Stromal cell of bone marrow (primary cell): ENCODE data around the gene INPPL1.
A peak's percentile ranks its signal among the peaks of the same experiment; 100 is the strongest.
"Not testable (repeated sequence)": the region's sequence is repeated elsewhere in the genome, so short reads cannot be mapped to it uniquely, and the experiment has no call there.

Source experiments
- DNase-seq: peaks from one replicate; pipeline ENCODE4 v3.0.0-alpha.2; 2012; ENCODE audit warnings: low read depth

Gene INPPL1, protein sequence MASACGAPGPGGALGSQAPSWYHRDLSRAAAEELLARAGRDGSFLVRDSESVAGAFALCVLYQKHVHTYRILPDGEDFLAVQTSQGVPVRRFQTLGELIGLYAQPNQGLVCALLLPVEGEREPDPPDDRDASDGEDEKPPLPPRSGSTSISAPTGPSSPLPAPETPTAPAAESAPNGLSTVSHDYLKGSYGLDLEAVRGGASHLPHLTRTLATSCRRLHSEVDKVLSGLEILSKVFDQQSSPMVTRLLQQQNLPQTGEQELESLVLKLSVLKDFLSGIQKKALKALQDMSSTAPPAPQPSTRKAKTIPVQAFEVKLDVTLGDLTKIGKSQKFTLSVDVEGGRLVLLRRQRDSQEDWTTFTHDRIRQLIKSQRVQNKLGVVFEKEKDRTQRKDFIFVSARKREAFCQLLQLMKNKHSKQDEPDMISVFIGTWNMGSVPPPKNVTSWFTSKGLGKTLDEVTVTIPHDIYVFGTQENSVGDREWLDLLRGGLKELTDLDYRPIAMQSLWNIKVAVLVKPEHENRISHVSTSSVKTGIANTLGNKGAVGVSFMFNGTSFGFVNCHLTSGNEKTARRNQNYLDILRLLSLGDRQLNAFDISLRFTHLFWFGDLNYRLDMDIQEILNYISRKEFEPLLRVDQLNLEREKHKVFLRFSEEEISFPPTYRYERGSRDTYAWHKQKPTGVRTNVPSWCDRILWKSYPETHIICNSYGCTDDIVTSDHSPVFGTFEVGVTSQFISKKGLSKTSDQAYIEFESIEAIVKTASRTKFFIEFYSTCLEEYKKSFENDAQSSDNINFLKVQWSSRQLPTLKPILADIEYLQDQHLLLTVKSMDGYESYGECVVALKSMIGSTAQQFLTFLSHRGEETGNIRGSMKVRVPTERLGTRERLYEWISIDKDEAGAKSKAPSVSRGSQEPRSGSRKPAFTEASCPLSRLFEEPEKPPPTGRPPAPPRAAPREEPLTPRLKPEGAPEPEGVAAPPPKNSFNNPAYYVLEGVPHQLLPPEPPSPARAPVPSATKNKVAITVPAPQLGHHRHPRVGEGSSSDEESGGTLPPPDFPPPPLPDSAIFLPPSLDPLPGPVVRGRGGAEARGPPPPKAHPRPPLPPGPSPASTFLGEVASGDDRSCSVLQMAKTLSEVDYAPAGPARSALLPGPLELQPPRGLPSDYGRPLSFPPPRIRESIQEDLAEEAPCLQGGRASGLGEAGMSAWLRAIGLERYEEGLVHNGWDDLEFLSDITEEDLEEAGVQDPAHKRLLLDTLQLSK

DNA sequence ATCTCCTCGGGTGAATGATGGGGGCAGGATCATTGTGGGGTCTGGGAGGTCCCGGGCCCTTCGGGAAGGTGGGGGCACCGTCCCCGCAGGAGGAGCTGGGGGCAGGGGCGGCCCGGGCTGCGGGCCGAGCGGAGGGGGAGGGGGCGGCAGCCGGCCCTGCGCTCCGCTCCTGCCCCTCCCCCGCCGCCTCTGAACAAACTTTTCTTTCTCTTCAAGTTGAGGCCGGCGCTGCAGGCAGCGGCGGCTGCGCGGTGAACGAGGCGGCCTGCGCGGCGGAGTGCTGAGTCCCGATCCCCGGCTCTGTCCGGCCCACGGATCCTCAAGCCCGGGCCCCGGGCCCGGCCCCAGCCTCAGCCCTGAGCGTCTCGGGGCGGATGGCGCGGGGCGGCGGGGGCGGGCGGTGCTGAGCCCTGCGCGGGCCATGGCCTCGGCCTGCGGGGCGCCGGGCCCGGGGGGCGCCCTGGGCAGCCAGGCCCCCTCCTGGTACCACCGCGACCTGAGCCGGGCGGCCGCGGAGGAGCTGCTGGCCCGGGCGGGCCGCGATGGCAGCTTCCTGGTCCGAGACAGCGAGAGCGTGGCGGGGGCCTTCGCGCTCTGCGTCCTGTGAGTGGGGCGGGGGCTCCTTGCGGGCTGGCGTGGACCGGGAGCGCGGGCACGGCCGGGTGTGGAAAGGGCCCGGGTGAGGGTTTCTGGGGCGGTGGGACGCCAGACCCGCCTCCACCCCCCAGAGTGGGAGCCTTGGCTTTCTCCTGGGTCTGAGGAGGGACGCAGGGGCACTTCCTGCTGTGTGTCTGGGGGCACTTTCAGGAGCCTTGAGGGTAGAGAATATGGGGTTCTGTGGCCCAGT, at the start of gene INPPL1:
TSS of gene INPPL1 (plus strand) at position 204 of the 847 bp plus-strand sequence. CDS start at position 422, 218 bp downstream.
- DNase-seq, result no peak

DNA sequence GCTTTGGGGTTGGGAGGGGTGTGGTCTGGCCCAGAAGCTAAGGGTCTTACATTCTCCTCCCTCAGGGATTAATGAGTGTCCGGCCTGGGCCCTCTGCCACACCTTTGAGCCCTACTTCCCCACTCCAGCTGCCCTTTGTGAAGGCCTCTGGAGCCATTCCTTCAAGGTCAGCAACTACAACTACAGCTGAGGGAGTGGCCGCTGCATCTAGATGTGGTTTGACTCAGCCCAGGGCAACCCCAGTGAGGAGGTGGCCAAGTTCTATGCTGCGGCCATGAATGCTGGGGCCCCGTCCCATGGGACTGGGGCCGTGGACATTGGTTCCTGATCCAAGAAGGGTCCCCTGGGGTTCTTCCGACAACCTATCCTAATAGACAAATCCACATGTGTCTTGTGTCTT, 46.9 kb upstream of the INPPL1 start:
- no peak for DNase-seq

DNA sequence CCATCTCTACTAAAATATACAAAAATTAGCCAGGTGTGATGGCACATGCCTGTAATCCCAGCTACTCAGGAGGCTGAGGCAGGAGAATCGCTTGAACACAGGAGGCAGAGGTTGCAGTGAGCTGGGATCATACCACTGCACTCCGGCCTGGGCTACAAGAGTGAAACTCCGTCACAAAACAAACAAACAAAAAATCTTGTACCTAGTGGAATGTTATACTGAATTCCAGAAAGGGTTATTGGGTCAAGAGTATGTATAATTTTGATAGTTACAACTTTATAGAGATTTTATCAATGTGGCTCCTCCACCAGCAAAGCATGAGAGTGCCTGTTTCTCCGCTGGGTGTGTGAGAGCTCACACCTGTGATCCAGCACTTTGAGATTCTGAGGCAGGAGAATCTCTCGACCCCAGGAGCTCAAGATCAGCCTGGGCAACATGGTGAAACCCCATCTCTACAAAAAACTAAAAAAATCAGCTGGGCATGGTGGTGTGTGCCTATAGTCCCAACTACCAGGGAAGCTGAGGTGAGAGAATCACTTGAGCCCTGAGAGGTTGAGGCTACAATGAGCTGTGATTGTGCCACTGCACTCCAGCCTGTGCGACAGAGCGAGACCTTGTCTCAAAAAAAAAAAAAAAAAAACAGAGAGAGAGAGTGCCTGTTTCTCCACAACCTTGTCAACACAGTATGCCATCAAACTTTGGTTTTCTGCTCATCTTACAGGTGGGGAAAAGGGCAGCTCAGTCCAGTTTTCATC, 45.3 kb upstream of the INPPL1 start:
- no peak for DNase-seq

DNA sequence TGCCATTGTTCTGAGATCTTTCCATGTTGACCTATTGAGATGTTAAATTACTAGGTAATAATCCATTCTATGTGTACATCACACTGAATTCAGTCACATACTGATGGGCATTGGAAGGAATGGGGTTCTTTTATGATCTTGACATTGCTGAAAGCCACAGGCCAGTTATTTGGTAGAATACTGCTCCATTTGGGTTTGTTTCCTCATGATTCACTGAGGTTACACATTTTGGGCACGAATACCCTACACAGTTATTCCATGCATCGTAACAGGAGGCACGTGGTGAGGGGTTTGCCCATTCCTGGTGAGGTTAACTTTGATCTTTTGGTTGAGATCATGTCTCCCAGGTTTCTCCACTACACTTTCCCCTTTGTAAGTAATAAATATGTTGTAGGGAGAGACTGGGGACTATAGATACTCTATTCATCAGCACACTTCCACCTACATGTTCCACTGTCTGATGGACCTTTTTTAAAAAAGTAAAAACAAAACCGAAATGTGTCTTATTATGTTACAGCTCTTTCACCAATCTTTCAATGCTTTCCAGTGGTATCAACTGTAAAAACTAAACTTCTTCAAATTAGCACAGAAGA, 44.7 kb upstream of the INPPL1 start:
- peak; percentile 13 for DNase-seq

DNA sequence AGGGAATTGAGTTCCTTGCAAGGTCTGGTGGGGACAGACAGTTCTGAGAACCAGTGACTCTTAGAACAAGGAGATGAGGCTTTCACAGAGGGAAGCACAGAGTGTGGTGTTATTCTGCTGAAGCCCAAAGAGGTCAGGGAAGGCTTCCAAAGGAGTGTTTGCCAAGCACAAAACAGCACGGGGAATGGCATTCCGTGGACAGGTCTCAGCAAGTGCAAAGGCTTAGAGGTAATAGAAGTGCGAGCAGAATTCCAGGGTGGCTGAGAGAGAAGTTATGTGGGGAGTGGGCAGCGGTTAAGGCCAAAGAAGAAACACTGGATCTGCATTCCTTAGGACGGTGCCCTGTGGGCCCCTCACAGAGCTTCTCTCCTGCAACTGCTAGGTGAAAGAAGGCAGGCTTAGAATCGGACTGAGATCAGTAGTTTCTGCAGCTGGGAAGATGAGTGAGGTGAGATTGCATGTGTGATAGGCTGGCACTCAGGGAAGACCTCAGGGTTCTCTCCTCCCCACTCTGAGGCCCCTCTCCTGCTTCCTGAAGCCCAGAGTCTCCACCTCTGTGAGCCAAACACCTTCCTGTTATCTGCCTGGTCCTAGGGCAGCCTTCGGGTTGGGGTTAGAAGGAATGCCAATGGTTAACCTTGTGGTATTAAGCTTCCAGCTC, 43.5 kb upstream of the INPPL1 start:
- DNase-seq, result not testable (repeated sequence)

DNA sequence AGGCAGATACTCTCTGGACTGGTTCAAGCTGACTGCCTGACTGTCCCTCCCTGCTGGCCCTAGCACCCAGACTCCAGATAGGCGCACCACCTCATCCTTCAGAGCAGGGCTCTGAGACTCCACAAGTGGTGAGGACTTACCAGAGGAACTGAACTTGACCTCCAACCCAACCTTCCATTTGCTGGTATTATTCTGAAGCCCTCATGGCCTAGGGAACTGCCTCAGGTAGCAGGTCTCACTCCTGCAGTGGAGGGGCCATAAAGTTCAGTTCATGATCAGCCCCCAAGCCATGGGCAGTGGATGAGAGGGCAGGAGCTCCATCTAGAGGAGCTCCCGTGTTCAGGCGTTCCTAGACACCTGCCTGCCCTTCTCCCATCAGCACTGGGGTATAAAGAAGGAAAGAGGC, 43.0 kb upstream of the INPPL1 start:
- DNase-seq, result not testable (repeated sequence)

DNA sequence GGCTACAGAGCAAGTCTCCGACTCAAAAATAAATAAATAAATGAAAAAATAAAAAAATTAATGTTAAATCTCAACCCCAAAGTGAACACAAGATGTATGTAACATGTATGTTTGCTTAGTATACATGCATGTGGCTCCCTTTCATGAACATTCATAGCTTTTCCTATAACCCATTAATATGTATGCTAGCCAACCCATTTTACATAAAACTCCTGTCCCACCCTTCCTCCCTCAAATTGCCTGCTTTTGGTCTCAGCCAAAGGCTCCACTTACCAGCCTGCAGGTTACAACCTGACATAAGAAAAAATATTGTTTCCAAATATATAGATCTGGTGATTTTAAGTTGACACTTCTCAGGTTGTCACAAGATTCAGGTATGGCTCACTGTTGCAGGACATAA, 36.3 kb upstream of the INPPL1 start:
- no peak for DNase-seq

DNA sequence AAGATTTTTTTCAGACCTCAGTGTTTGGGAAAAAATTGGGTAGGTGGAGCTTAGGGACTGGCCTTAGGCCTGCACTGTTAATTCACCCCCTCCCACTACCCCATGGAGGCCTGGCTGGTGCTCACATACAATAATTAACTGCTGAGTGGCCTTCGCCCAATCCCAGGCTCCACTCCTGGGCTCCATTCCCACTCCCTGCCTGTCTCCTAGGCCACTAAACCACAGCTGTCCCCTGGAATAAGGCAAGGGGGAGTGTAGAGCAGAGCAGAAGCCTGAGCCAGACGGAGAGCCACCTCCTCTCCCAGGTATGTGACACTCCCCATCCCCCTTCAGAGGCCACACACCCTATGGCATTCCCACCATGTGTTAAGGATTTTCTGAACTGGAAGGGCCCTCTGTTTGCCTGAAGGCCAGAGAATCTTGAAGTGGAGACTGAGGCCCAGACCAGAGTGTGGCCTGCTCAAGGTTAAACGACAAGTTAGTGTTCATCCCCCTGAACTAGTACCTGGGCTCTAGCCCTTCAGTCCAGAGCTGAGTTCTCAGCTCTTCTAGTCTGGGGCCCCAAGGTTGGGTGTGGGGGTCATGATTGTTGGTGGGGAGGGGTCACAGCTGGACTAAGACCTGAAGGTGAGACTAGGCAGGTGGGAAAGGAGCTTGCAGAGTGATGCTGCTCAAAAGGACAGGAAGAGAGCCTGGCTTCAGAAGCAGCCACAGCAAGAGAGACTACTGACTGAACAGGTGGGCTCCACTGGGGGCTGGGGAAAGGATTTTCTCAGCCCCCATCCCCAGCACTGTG, 34.9 kb upstream of the INPPL1 start:
- DNase-seq, result peak; percentile 7

DNA sequence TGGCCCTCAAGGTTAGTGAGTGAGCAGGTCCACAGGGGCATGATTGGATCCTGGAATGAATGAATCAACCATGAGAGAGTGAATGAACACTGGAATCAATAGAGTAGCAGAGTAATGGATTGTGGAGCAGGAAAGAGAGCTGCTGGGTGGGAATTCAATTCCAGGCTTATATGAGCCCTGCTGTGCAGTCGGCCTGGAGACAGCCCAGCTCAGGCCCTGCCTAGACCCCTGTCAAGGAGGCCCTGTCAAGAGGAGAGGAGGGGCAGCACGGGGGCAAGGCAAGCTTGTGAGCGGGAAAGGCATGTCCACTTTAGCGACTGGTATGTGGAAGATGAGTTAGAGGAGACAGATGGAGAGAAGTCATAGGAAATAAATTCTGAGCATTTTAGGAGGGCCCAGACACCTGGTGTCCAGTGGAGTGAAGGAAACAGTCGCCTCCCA, 33.9 kb upstream of the INPPL1 start:
- DNase-seq, result no peak

DNA sequence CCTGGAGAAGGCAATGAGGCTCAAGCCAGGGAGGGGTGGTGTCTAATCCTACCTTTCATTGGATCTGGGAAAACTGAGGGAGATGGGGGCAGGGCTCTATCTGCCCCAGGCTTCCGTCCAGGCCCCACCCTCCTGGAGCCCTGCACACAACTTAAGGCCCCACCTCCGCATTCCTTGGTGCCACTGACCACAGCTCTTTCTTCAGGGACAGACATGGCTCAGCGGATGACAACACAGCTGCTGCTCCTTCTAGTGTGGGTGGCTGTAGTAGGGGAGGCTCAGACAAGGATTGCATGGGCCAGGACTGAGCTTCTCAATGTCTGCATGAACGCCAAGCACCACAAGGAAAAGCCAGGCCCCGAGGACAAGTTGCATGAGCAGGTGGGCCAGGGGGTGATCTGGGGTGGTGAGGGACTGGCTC, 32.6 kb upstream of the INPPL1 start, which contains the start of gene FOLR1:
TSS of gene FOLR1 (plus strand) at position 180 of the 421 bp plus-strand sequence. CDS start at position 214, 34 bp downstream.
- no peak for DNase-seq

DNA sequence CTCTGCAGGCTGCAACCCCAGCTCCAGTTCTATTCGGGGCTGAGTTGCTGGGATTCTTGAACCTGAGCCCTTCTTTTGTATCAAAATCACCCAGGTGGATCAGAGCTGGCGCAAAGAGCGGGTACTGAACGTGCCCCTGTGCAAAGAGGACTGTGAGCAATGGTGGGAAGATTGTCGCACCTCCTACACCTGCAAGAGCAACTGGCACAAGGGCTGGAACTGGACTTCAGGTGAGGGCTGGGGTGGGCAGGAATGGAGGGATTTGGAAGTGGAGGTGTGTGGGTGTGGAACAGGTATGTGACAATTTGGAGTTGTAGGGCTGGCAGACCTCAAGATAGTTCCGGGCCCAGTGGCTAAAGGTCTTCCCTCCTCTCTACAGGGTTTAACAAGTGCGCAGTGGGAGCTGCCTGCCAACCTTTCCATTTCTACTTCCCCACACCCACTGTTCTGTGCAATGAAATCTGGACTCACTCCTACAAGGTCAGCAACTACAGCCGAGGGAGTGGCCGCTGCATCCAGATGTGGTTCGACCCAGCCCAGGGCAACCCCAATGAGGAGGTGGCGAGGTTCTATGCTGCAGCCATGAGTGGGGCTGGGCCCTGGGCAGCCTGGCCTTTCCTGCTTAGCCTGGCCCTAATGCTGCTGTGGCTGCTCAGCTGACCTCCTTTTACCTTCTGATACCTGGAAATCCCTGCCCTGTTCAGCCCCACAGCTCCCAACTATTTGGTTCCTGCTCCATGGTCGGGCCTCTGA, 28.9 kb upstream of the INPPL1 start:
- no peak for DNase-seq

DNA sequence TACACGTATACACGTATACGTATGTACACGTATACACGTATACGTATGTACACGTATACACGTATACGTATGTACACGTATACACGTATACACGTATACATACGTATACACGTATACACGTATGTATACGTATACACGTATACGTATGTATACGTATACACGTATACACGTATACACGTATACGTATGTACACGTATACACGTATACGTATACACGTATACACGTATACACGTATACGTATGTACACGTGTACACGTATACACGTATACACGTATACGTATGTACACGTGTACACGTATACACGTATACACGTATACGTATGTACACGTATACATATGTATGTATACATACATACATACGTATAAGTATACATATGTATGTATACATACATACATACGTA, 23.1 kb upstream of the INPPL1 start:
- DNase-seq, result not testable (repeated sequence)

DNA sequence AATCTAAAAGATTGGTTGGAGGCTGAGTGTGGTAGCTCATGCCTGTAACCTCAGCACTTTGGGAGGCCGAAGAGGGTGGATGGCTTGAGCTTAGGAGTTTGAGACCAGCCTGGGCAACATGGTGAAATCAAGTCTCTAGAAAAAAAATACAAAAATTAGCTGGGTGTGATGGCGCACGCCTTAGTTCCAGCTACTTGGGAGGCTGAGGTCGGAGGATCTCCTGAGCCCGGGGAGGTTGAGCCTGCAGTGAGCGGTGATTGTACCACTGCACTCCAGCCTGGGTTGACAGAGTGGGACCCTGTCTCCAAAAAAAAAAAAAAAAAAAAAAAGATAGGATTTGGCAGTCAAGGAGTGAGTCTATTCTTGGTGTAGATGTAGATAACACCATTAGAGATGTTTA, 22.0 kb upstream of the INPPL1 start:
- no peak for DNase-seq

DNA sequence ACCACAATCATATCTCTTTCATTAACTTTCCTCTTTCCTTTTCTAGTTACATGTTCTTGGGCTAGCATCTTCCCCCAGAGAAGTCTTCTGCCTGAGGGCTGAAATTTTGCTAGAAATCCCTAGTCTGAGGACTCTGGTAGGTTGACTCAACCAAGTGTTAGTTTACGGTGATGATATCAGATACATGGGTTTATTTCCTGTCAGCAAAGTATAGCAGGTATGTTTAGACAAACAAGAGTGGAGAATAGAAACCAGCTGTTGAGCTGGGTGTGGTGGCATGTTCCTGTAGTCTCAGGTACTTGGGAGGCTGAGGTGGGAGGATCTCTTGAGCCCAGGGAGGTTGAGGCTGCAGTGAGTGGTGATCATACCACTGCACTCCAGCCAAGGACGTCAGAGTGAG, 21.4 kb upstream of the INPPL1 start:
- DNase-seq, result no peak

DNA sequence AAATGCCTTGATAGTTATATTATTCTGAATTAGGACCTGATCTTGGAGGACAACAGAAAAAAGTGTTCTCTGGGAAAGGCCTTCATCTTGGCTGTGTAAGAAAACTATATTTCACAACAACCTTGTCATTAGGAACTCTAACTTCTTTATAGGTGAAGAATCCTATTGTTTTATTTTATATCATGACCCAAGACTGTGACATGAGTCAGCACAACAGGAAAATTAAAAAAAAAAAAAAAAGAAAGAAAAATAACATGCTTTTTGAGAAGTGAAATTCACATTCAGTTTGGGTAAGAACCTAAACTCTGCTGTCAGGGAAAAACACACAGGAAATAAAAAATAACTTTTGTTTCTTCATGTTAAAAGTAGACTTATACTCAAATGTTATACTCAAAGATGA, 19.7 kb upstream of the INPPL1 start:
- no peak for DNase-seq

DNA sequence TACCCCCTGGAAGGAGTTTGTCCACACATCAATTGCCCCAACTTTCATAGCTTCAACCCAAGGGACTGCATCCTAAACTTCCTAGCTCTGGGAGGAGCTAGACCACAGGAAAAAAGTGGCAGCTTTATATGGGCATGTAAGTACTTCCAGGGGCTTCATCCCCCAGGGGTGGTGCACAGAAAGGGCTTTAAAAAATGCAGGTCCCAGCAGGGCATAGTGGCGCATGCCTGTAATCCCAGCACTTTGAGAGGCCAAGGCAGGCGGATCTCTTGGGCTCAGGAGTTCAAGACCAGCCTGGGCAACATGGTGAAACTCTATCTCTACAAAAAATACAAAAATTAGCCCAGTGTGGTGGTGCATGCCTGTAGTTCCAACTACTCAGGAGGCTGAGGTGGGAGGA, 17.8 kb upstream of the INPPL1 start:
- DNase-seq, result not testable (repeated sequence)

DNA sequence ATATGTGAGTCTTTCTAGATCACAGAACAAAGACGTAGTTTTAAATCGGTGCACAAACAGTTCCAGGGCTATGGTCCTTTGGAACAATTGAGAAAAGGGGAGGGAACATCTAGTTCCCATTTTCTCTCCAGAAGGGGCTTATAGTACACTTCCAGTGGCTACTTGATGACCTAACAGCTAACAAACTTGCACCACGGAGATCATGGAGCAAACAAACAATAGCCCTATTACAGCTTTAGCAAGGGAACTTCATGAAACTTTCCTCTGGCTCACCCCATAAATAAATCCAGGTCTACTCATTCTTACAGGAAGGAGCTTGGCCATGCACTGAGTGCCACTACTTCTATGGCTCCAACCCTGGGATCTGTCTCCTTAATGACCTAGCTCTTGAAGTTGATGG, 16.3 kb upstream of the INPPL1 start:
- DNase-seq, result no peak

DNA sequence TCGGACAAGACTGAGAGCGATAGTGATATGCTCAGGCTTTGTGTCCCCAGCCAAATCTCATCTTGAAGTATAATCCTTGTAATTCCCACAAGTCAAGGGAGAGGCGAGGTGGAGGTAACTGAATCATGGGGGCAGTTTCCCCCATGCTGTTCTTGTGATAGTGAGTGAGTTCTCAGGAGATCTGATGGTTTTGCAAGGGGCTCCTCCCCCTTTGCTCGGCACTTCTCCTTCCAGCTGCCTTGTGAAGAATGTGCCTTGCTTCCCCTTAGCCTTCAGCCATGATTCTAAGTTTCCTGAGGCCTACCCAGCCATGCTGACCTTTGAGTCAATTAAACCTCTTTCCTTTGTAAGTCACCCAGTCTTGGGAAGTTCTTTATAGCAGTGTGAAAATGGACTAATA, 15.5 kb upstream of the INPPL1 start:
- DNase-seq, result no peak
